GM18505 (cell line): ENCODE data around the gene KIFAP3.
"Not testable (repeated sequence)": the region's sequence is repeated elsewhere in the genome, so short reads cannot be mapped to it uniquely, and the experiment has no call there.

ENCODE experiments used
- ATAC-seq: cut with Tn5 transposase; IDR thresholded peaks from one replicate; pipeline ENCODE4 v1.9.1; 2021; ENCODE audit not compliant: unreplicated experiment
- POLR2A ChIP-seq: IDR thresholded peaks from 4 replicates; pipeline ENCODE4 v1.6.1; 2011; ENCODE audit warnings: borderline replicate concordance; ENCODE audit not compliant: insufficient read depth, insufficient read length; ENCODE audit errors: extremely low read depth

KIFAP3 gene

GRCh38 chr1:170041423-170042192 is 32.9 kb downstream of the KIFAP3 start:
- no peak for TF ChIP-seq POLR2A
- no peak for ATAC-seq

- ATAC-seq, result no peak
- no peak for TF ChIP-seq POLR2A
Measured at GRCh38 chr1:170032531-170033280, 41.8 kb downstream of the KIFAP3 start.

DNA sequence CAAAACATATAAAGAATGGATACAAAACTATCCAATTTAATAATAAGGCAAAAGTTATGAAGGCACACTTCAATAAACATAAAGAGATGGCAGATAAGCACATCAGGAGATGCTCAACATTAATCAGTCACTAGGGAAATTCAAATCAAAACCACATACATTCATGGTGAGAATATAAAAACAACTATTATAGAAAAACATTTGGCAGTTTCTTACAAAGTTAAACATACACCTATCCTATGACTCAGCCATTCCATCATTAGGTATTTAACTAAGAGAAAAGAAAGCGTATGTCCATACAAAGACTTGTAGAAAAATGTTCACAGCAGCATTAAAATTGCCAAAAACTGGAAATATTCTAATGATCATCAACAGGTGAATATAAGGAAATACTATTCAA is 44.3 kb downstream of the KIFAP3 start:
- TF ChIP-seq POLR2A, result no peak

GRCh38 chr1:170027760-170028159 is 46.7 kb downstream of the KIFAP3 start:
- no peak for TF ChIP-seq POLR2A
- ATAC-seq, result no peak

More for the DNA sequence above, 44.3 kb downstream of the KIFAP3 start:
- ATAC-seq, result no peak

- no peak for TF ChIP-seq POLR2A
- no peak for ATAC-seq
Measured at GRCh38 chr1:170020859-170021258, 53.6 kb downstream of the KIFAP3 start.

- ATAC-seq, result no peak
- no peak for TF ChIP-seq POLR2A
Measured at GRCh38 chr1:170017478-170017877, 57.0 kb downstream of the KIFAP3 start.

- no peak for TF ChIP-seq POLR2A
Measured at GRCh38 chr1:170012920-170013319, 61.6 kb downstream of the KIFAP3 start.

DNA sequence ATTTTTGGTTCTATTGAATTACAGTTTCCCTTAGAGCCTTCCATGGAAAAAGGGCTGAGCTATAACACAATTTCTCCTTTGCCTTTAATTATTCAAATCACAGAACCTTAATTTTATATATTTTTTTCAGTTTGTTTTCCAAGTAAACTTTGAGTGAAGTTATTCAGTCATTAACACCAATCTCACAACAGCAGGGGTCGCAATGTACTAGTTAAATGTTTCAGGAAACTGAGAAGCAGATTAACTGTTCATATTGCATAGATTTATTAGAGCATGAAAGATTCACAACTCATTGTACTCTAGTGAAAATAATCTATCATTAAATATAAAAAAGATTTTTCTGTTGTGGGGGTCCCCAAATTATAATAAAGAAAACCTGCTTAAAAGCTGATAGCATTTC is 64.1 kb downstream of the KIFAP3 start:
- ATAC-seq, result no peak
- TF ChIP-seq POLR2A, result no peak

More at GRCh38 chr1:170012920-170013319, 61.6 kb downstream of the KIFAP3 start:
- no peak for ATAC-seq

- ATAC-seq, result no peak
- TF ChIP-seq POLR2A, result no peak
Measured at GRCh38 chr1:170009551-170009950, 64.9 kb downstream of the KIFAP3 start.

- ATAC-seq, result not testable (repeated sequence)
Measured at GRCh38 chr1:170008745-170009144, 65.8 kb downstream of the KIFAP3 start.

DNA sequence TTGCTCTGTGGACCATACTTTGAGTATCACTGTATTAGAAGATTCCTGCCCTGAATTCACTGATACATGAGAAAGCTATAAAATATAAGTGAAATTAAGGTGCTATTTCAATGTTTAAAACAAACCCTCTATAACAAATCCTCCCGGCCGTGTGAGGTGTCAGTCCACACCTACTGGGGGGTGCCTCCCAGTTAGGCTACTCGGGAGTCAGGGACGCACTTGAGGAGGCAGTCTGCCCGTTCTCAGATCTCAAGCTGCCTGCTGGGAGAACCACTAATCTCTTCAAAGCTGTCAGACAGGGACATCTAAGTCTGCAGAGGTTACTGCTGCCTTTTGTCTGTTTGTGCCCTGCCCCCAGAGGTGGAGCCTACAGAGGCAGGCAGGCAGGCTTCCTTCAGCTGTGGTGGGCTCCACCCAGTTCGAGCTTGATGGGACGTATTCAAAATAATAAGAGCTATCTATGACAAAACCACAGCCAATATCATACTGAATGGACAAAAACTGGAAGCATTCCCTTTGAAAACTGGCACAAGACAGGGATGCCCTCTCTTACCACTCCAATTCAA is 71.1 kb downstream of the KIFAP3 start:
- ATAC-seq, result not testable (repeated sequence)

DNA sequence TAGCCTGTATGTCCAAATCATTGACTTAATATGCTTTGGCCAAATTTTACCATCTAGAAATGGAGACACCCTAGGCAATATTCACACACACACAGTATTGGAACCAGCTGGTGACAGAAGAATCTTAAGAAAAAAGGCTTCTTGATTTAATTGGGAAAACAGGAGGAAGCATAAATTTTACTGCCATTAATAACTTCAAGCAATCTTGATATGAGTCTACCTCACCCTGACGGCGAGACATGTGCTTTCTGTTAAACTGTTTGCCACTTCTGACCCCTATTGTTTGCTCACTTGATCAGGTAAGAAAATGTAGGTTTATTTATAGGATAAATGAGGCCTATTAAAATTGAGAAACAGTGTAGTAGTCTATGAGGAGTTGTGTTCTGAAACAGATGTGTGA is 73.2 kb downstream of the KIFAP3 start:
- no peak for ATAC-seq
- no peak for TF ChIP-seq POLR2A

DNA sequence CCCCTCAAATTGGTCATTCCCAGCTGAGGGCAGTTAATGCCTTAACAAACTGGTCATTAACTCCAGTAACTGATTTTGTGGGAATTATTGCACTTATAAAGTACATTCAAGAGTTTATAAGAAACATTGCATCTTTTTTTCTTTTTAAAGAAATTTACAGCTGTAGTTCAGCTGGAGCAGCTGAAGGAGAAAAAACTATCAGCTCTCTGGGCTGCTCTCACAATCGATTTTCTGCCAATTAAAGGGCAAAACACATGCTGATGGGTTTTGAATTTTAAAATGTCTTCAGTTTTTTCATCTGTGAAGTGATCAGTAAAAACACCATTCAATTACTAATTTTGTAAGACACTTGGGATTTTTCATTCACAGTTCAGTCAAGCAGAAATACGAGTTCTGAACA is 74.7 kb downstream of the KIFAP3 start:
- TF ChIP-seq POLR2A, result no peak
- no peak for ATAC-seq

DNA sequence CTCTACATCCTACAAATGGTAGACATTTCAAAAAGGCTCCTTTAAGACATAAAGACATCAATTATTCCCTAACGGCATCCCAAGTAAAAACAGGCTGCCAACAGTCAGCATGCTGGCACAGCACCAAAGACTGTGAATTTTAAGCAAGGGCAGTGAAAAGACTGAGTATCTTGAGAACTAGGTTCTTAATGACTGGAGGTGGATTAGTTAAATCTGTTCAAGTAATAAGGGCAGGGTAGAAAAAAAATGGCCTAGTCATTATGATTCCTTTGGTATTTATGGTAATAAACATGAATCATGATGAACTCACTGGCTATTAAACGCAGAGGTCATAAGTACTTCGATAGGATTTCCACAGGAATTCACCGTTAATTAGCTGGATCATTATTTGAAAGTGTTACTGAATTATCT is 75.2 kb downstream of the KIFAP3 start:
- no peak for TF ChIP-seq POLR2A
- no peak for ATAC-seq
